ENCODE results near the gene TUT1. TPM values are rescaled to one million over a fixed set of nuclear protein-coding genes. Genes with fewer than 3 reads are reported as not detected.
A peak's percentile ranks its signal among the peaks of the same experiment; 100 is the strongest.

The TUT1 gene, protein sequence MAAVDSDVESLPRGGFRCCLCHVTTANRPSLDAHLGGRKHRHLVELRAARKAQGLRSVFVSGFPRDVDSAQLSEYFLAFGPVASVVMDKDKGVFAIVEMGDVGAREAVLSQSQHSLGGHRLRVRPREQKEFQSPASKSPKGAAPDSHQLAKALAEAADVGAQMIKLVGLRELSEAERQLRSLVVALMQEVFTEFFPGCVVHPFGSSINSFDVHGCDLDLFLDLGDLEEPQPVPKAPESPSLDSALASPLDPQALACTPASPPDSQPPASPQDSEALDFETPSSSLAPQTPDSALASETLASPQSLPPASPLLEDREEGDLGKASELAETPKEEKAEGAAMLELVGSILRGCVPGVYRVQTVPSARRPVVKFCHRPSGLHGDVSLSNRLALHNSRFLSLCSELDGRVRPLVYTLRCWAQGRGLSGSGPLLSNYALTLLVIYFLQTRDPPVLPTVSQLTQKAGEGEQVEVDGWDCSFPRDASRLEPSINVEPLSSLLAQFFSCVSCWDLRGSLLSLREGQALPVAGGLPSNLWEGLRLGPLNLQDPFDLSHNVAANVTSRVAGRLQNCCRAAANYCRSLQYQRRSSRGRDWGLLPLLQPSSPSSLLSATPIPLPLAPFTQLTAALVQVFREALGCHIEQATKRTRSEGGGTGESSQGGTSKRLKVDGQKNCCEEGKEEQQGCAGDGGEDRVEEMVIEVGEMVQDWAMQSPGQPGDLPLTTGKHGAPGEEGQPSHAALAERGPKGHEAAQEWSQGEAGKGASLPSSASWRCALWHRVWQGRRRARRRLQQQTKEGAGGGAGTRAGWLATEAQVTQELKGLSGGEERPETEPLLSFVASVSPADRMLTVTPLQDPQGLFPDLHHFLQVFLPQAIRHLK
- total RNA-seq (2022) (27.2 and 30.2 TPM in 2 replicates), Bru-seq, nascent RNA (percentile 62 among the genes with signal in this experiment), BruChase-seq, experiment 1, labeled RNA remaining after a 2-hour chase (percentile 73 among the genes with signal in this experiment), BruChase-seq, experiment 2, labeled RNA remaining after a 6-hour chase (percentile 66 among the genes with signal in this experiment)
- long read RNA-seq, transcript TUT1-202 (9 exons, 2,826 nt), result major isoform, 53 of 85 reads
- long read RNA-seq, partial matches to known transcripts, result 12 of 85 reads
- long read RNA-seq, other reads (novel, unspliced or antisense), result 19 of 85 reads

DNA sequence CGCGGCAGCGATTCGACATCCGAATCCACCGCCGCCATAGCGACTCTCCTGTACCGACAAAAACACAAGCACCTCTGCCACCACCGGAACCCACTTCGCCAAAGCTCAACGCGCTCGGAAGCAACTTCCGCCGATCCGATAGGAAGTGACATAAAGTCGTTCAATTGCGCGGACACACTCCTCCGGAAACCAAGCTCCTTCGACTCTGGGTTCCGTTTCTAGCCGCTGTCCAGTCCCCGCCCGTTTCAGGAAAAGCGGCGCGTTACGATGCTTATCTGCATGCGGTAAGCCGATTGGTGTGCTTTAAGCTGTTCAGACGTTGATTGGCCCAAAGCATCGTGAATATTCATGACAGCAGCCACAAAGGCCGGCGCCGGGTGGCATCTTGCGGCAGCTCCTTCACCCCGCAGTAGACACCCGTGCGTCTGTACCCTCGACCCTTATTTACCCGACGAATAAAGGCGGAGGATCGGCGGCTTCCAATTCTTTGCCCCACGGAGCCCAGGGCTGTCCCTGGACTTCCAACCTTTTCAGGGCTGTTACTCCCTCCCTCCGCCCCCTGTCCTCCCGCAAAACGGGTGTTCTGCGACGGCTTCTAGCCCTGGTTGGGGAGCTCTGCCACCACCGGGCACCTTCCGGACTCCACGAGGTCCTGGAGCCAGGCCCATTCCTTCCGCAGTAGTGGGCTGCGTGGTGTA is at the start of gene TUT1:
Gene TUT1, minus strand, starts transcription at position 76 of the 698 bp plus-strand sequence. Its CDS starts 38 bp downstream, at position 38.
- no TSS peak for BruUV-seq (replicated peaks)
- Mint-ChIP-seq H3K9me3 (ENCODE audit: unreplicated experiment) (no peaks in the 10 kb centered on the region), H3K27ac (ENCODE audit: unreplicated experiment) (peak within 1 kb of the TSS; percentile 95), H3K4me3 (ENCODE audit: unreplicated experiment) (peak within 1 kb of the TSS; percentile 88), H3K27me3 (ENCODE audit: insufficient read depth, unreplicated experiment) (no peaks in the 10 kb centered on the region), H3K4me1 (ENCODE audit: low read depth, unreplicated experiment) (peaks cover 18% of the 10 kb centered on the region), H3K36me3 (ENCODE audit: insufficient read depth, unreplicated experiment) (peaks cover 81% of the 10 kb centered on the region)
- Histone ChIP-seq H3K4me1 (peaks cover 36% of the 10 kb centered on the region), H3K4me3 (ENCODE audit: low read depth, low read length) (peak within 1 kb of the TSS; percentile 51), H3K27me3 (replicated peaks; ENCODE audit: control insufficient read depth, insufficient read depth, low read length) (no peaks in the 10 kb centered on the region), H3K36me3 (ENCODE audit: control insufficient read depth, insufficient read depth, low read length) (peaks cover 5% of the 10 kb centered on the region; the same call in 1 of the 2 replicates), H3K9me3 (no peaks in the 10 kb centered on the region)
- peak; percentile 98 for DNase-seq
- CTCF ChIA-PET, result interaction anchor here (0.6 to 2.4 kb wide), 24 partner anchors 10 to 290 kb away, joined by 3 to 30 read pairs (median 6); partner anchors contain the start of genes ASRGL1, B3GAT3, C11orf98 and CSKMT
- intact Hi-C loops (cut with micrococcal nuclease; ENCODE audit: unreplicated experiment), result loop anchor here (1.0 to 2.0 kb wide), 6 partner anchors 10 to 209 kb away; partner anchors contain the start of genes EEF1G, EML3, GANAB and MTA2
- POLR2A ChIA-PET, result interaction anchor here (0.5 to 3.1 kb wide), 45 partner anchors 10 to 1714 kb away, joined by 3 to 116 read pairs (median 5); partner anchors contain the start of genes AHNAK, B3GAT3, C11orf98 and CSKMT
- TF ChIP-seq, protein P1, sequence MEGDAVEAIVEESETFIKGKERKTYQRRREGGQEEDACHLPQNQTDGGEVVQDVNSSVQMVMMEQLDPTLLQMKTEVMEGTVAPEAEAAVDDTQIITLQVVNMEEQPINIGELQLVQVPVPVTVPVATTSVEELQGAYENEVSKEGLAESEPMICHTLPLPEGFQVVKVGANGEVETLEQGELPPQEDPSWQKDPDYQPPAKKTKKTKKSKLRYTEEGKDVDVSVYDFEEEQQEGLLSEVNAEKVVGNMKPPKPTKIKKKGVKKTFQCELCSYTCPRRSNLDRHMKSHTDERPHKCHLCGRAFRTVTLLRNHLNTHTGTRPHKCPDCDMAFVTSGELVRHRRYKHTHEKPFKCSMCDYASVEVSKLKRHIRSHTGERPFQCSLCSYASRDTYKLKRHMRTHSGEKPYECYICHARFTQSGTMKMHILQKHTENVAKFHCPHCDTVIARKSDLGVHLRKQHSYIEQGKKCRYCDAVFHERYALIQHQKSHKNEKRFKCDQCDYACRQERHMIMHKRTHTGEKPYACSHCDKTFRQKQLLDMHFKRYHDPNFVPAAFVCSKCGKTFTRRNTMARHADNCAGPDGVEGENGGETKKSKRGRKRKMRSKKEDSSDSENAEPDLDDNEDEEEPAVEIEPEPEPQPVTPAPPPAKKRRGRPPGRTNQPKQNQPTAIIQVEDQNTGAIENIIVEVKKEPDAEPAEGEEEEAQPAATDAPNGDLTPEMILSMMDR (IDR thresholded peaks at IDR 0.05; ENCODE audit: insufficient read depth in 1 of 2, low read depth in 1 of 2, low read length in 1 of 2, severe bottlenecking in 1 of 2, unreplicated experiment in 1 of 2), result no peak

DNA sequence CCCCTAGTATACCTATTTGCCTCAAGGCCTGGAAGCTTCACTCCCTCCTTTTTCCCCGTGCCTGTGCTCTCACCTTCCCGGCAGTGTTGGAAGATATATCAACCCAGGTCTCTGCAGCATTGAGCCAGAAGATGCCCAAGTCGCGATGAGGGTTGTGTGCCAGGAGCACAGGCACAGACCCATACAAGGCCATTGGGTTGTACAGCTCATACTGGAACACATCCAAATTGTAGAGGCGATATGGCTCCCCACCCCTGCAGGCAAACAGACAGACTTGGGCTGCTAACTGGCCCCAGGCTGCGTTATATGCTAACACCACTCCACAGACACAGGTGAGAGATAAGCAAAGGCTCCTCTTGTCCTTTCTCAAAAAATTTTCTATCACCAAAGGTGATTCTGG is 41.2 kb upstream of the TUT1 start:
- Mint-ChIP-seq H3K27ac (ENCODE audit: unreplicated experiment) (no peak overlapping the region), H3K36me3 (ENCODE audit: insufficient read depth, unreplicated experiment) (peaks cover 96% of the 10 kb centered on the region), H3K4me3 (ENCODE audit: unreplicated experiment) (no peak overlapping the region), H3K27me3 (ENCODE audit: insufficient read depth, unreplicated experiment) (no peaks in the 10 kb centered on the region), H3K9me3 (ENCODE audit: unreplicated experiment) (no peaks in the 10 kb centered on the region), H3K4me1 (ENCODE audit: low read depth, unreplicated experiment) (no peaks in the 10 kb centered on the region)
- ChIA-PET POLR2A (no interaction called here), CTCF (no interaction called here)
- no TSS peak for BruUV-seq (replicated peaks)
- no peak overlapping the region for H3K4me3 ChIP-seq (ENCODE audit: low read depth, low read length)
- H3K4me1 ChIP-seq, result no peaks in the 10 kb centered on the region
- no peak for DNase-seq
- H3K27me3 ChIP-seq (replicated peaks; ENCODE audit: control insufficient read depth, insufficient read depth, low read length), result no peaks in the 10 kb centered on the region
- H3K9me3 ChIP-seq, result no peaks in the 10 kb centered on the region
- intact Hi-C loops (cut with micrococcal nuclease; ENCODE audit: unreplicated experiment), result no loop called here
- peaks cover 22% of the 10 kb centered on the region for H3K36me3 ChIP-seq (ENCODE audit: control insufficient read depth, insufficient read depth, low read length)
- TF ChIP-seq, protein P1 (IDR thresholded peaks at IDR 0.05; ENCODE audit: insufficient read depth in 1 of 2, low read depth in 1 of 2, low read length in 1 of 2, severe bottlenecking in 1 of 2, unreplicated experiment in 1 of 2), result no peak

All from Caco-2 (cell line).